ENCODE data around the gene AP2B1.

DNA sequence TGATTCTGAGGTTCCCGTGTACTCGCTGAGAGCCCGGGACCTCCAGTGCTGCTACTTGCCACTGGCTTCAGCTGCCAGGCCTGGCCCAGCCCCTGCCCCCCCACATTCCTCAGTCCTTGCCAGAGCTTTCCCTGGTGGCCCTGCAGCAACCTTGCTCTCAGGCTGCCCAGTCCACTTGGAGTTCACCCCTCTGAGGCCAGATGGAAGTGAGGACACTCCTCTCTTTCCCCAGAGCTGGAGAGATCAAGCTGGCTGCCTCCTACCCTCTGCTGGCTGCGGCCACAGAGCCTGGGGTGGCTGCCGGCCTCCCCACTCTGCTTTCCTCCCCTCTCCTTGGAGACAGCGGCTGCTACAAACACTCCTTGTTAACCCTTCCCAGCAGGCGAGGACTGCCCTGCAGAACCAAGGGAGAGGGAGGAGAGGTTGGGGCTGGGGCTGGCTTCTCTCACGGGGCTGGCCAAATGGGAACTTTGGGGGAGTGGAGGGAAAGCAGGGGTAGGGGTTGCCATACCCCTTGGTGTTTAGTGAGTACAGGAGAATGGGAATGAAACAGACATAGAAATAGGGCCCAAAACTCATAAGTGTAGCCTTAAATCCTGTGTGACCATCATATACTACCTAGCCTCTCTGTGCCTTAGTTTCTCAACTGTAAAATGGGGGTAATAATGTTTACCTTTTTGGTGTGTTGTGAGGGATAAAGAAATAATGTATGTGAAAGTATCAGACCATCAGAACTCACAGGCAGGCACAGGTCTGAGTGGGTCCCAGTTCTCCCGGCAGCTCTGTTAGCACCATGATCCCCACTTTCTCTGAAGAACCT, 166.0 kb downstream of the AP2B1 start, which contains the start of gene GAS2L2:
- TF ChIP-seq, protein P1, sequence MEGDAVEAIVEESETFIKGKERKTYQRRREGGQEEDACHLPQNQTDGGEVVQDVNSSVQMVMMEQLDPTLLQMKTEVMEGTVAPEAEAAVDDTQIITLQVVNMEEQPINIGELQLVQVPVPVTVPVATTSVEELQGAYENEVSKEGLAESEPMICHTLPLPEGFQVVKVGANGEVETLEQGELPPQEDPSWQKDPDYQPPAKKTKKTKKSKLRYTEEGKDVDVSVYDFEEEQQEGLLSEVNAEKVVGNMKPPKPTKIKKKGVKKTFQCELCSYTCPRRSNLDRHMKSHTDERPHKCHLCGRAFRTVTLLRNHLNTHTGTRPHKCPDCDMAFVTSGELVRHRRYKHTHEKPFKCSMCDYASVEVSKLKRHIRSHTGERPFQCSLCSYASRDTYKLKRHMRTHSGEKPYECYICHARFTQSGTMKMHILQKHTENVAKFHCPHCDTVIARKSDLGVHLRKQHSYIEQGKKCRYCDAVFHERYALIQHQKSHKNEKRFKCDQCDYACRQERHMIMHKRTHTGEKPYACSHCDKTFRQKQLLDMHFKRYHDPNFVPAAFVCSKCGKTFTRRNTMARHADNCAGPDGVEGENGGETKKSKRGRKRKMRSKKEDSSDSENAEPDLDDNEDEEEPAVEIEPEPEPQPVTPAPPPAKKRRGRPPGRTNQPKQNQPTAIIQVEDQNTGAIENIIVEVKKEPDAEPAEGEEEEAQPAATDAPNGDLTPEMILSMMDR (IDR thresholded peaks at IDR 0.05): no peak
- no peak for TF ChIP-seq POLR2A (IDR thresholded peaks at IDR 0.05)

All from sigmoid colon (tissue), 3 donors.